GM10266 (cell line): ENCODE results near the gene ITM2C.

Source experiments
- DNase-seq: peaks from one replicate; pipeline ENCODE4 v3.0.0; 2012; ENCODE audit errors: extremely low spot score
- CTCF ChIP-seq: IDR thresholded peaks from 2 replicates; pipeline ENCODE4 v1.5.1; 2012; ENCODE audit warnings: mild to moderate bottlenecking, low read depth; ENCODE audit not compliant: control insufficient read depth, insufficient read depth; ENCODE audit errors: missing control alignments

Gene ITM2C

GRCh38 chr2:230874456-230874855, 9.7 kb downstream of the ITM2C start:
- no peak for TF ChIP-seq CTCF

GRCh38 chr2:230874876-230875275, 10.1 kb downstream of the ITM2C start:
- no peak for TF ChIP-seq CTCF
- no peak for DNase-seq

More at GRCh38 chr2:230874456-230874855, 9.7 kb downstream of the ITM2C start:
- DNase-seq: no peak

GRCh38 chr2:230875347-230876315, 10.9 kb downstream of the ITM2C start:
- DNase-seq: no peak
- TF ChIP-seq CTCF: no peak

- no peak for DNase-seq
Measured at GRCh38 chr2:230877116-230877758, 12.5 kb downstream of the ITM2C start.

GRCh38 chr2:230877759-230878598, 13.2 kb downstream of the ITM2C start:
- TF ChIP-seq CTCF: no peak
- no peak for DNase-seq

More at GRCh38 chr2:230877116-230877758, 12.5 kb downstream of the ITM2C start:
- no peak for TF ChIP-seq CTCF

- no peak for DNase-seq
- no peak for TF ChIP-seq CTCF
Measured at GRCh38 chr2:230878599-230879188, 14.0 kb downstream of the ITM2C start.
